Suprapubic skin (tissue), 4 donors: ENCODE results near the gene IQCN. TPM values are rescaled to one million over a fixed set of nuclear protein-coding genes. Genes with fewer than 3 reads are reported as not detected.
"Not testable (repeated sequence)": the region's sequence is repeated elsewhere in the genome, so short reads cannot be mapped to it uniquely, and the experiment has no call there.

Experiments used
- DNase-seq, 2 donors: peaks; one replicate each; pipeline ENCODE4 v3.0.0-alpha.2; 2019; ENCODE audit warnings: low spot score in 2 of 2
- H3K27ac ChIP-seq: fragments of 200-600 bp; sonication (generic); one replicate; pipeline ENCODE4 v1.5.1; 2019
- H3K27me3 ChIP-seq: fragments of 200-600 bp; sonication (generic); one replicate; pipeline ENCODE4 v1.5.1; 2019
- H3K36me3 ChIP-seq: fragments of 200-600 bp; sonication (generic); one replicate; pipeline ENCODE4 v1.5.1; 2019
- H3K4me1 ChIP-seq: fragments of 200-600 bp; sonication (generic); one replicate; pipeline ENCODE4 v1.5.1; 2019
- H3K4me3 ChIP-seq: fragments of 200-600 bp; sonication (generic); one replicate; pipeline ENCODE4 v1.5.1; 2019; ENCODE audit warnings: mild to moderate bottlenecking
- H3K9me3 ChIP-seq: fragments of 200-600 bp; sonication (generic); one replicate; pipeline ENCODE4 v1.5.1; 2019
- CTCF ChIP-seq, 2 donors: fragments of 200-600 bp in 1 of 2; fragments of 450-650 bp in 1 of 2; sonication (generic) in 1 of 2; IDR thresholded peaks; one replicate each; pipeline ENCODE4 v1.5.1; 2016 to 2019; ENCODE audit warnings: antibody characterized with exemption in 2 of 2, mild to moderate bottlenecking in 1 of 2, moderate library complexity in 1 of 2
- EP300 ChIP-seq: sonication (generic); formaldehyde crosslinking; IDR thresholded peaks from one replicate; pipeline ENCODE4 v1.6.1; 2017; ENCODE audit warnings: antibody characterized with exemption
- POLR2A ChIP-seq, 2 donors: fragments of 450-650 bp; IDR thresholded peaks; one replicate each; pipeline ENCODE4 v1.6.1; 2017; ENCODE audit warnings: antibody characterized with exemption in 2 of 2, mild to moderate bottlenecking in 2 of 2, moderate library complexity in 2 of 2
- POLR2AphosphoS5 ChIP-seq, 3 donors: sonication (generic); formaldehyde crosslinking; IDR thresholded peaks; one replicate each; pipeline ENCODE4 v1.6.1; 2017; ENCODE audit warnings: antibody characterized with exemption in 3 of 3
- WGBS: methylation state at CpG from one replicate; pipeline ENCODE4 v1.1.5; 2018; 5-methylcytosine and 5-hydroxymethylcytosine counted together
- total RNA-seq, 4 donors: library from RNA; depleted of rRNA; stranded (reverse); fragments of >200 nt; gene quantifications; one replicate each; pipeline ENCODE4 v1.1.0, GENCODE V29; 2016

IQCN gene
- total RNA-seq, 4 donors from 2014 or later = 8.1 to 27.6 (median 13.6) TPM

GRCh38 chr19:18218600-18218999, 55.7 kb downstream of the IQCN start:
- Histone ChIP-seq H3K27me3 (peaks cover 16% of the 10 kb centered on the region), H3K4me3 (no peak overlapping the region), H3K36me3 (no peaks in the 10 kb centered on the region), H3K4me1 (peaks cover 5% of the 10 kb centered on the region), H3K9me3 (no peaks in the 10 kb centered on the region), H3K27ac (no peak overlapping the region)
- TF ChIP-seq CTCF (IDR thresholded peaks at IDR 0.05) = no peak
- no peak for TF ChIP-seq POLR2AphosphoS5 (IDR thresholded peaks at IDR 0.05)
- no peak for TF ChIP-seq POLR2A (IDR thresholded peaks at IDR 0.05)
- no peak for TF ChIP-seq EP300
- no peak for DNase-seq
- WGBS = 73% methylated on average over 3 of the region's 3 CpGs

GRCh38 chr19:18218159-18218558, 56.1 kb downstream of the IQCN start:
- 64% methylated on average over 5 of the region's 17 CpGs for WGBS
- TF ChIP-seq EP300 = no peak
- TF ChIP-seq POLR2A (IDR thresholded peaks at IDR 0.05) = no peak
- TF ChIP-seq POLR2AphosphoS5 (IDR thresholded peaks at IDR 0.05) = no peak
- no peak for TF ChIP-seq CTCF (IDR thresholded peaks at IDR 0.05)
- no peaks in the 10 kb centered on the region for H3K9me3 ChIP-seq

GRCh38 chr19:18216789-18217188, 57.5 kb downstream of the IQCN start:
- Histone ChIP-seq H3K4me3 (no peak overlapping the region), H3K27ac (no peak overlapping the region), H3K27me3 (peaks cover 16% of the 10 kb centered on the region), H3K9me3 (no peaks in the 10 kb centered on the region), H3K4me1 (peaks cover 5% of the 10 kb centered on the region), H3K36me3 (no peaks in the 10 kb centered on the region)
- no peak for DNase-seq
- no peak for TF ChIP-seq EP300
- no peak for TF ChIP-seq POLR2AphosphoS5 (IDR thresholded peaks at IDR 0.05)
- no peak for TF ChIP-seq POLR2A (IDR thresholded peaks at IDR 0.05)
- no peak for TF ChIP-seq CTCF (IDR thresholded peaks at IDR 0.05)
- 90% methylated on average over 7 of the region's 8 CpGs for WGBS

More at GRCh38 chr19:18218159-18218558, 56.1 kb downstream of the IQCN start:
- no peak overlapping the region for H3K27ac ChIP-seq
- no peaks in the 10 kb centered on the region for H3K36me3 ChIP-seq
- no peak for DNase-seq
- no peak overlapping the region for H3K4me3 ChIP-seq
- peaks cover 5% of the 10 kb centered on the region for H3K4me1 ChIP-seq
- H3K27me3 ChIP-seq = peaks cover 16% of the 10 kb centered on the region

GRCh38 chr19:18214779-18215433, 59.3 kb downstream of the IQCN start:
- no peak overlapping the region for H3K4me3 ChIP-seq
- H3K9me3 ChIP-seq = no peaks in the 10 kb centered on the region
- no peaks in the 10 kb centered on the region for H3K27me3 ChIP-seq
- 67% methylated on average over 7 of the region's 7 CpGs for WGBS
- H3K4me1 ChIP-seq = no peaks in the 10 kb centered on the region
- H3K27ac ChIP-seq = no peak overlapping the region
- no peak for TF ChIP-seq CTCF (IDR thresholded peaks at IDR 0.05)
- no peak for TF ChIP-seq POLR2A (IDR thresholded peaks at IDR 0.05)
- TF ChIP-seq EP300 = no peak
- no peak for TF ChIP-seq POLR2AphosphoS5 (IDR thresholded peaks at IDR 0.05)
- H3K36me3 ChIP-seq = no peaks in the 10 kb centered on the region
- DNase-seq = no peak

- Histone ChIP-seq H3K36me3 (no peaks in the 10 kb centered on the region), H3K4me3 (no peak overlapping the region), H3K9me3 (no peaks in the 10 kb centered on the region), H3K27ac (no peak overlapping the region), H3K27me3 (no peaks in the 10 kb centered on the region), H3K4me1 (no peaks in the 10 kb centered on the region)
- TF ChIP-seq POLR2A (IDR thresholded peaks at IDR 0.05) = no peak
- DNase-seq = no peak
- 81% methylated on average over 14 of the region's 14 CpGs for WGBS
These were observed 62.6 kb downstream of the IQCN start for GRCh38 chr19:18211683-18212082.

GRCh38 chr19:18209912-18210311, 64.3 kb downstream of the IQCN start:
- H3K27ac ChIP-seq, H3K4me3 ChIP-seq, H3K36me3 ChIP-seq, DNase-seq, H3K9me3 ChIP-seq, H3K27me3 ChIP-seq: not testable (repeated sequence)
- 96% methylated on average over 5 of the region's 5 CpGs for WGBS
- peaks cover 10% of the 10 kb centered on the region for H3K4me1 ChIP-seq
